AG09309 (cell line): ENCODE data around the gene UBE4B.
A peak's percentile ranks its signal among the peaks of the same experiment; 100 is the strongest.
"Not testable (repeated sequence)": the region's sequence is repeated elsewhere in the genome, so short reads cannot be mapped to it uniquely, and the experiment has no call there.

Experiments used
- DNase-seq: peaks from one replicate; pipeline ENCODE4 v3.0.0-alpha.2; 2010; ENCODE audit warnings: low read depth
- H3K4me3 ChIP-seq: 2 replicates; pipeline ENCODE4 v1.5.1; 2011; ENCODE audit warnings: mild to moderate bottlenecking, low read depth, low read length, moderate library complexity; ENCODE audit not compliant: control insufficient read depth
- CTCF ChIP-seq: IDR thresholded peaks from 2 replicates; pipeline ENCODE4 v1.5.1; 2011; ENCODE audit warnings: mild to moderate bottlenecking, low read depth, low read length, inconsistent platforms; ENCODE audit not compliant: insufficient read depth, control insufficient read depth; ENCODE audit errors: missing control alignments

UBE4B gene

GRCh38 chr1:9993561-9994075, 39.1 kb upstream of the UBE4B start:
- TF ChIP-seq CTCF: no peak
- no peak for DNase-seq
- H3K4me3 ChIP-seq: no peak overlapping the region

- no peak for DNase-seq
Observed at GRCh38 chr1:9996624-9997582, 35.9 kb upstream of the UBE4B start, which contains the start of gene RBP7. RBP7 (plus strand) TSS chr1:9997228; CDS start chr1:9997259, 31 bp downstream.

GRCh38 chr1:10001016-10001665, 31.6 kb upstream of the UBE4B start:
- DNase-seq: no peak
- no peak overlapping the region for H3K4me3 ChIP-seq
- no peak for TF ChIP-seq CTCF

More at GRCh38 chr1:9996624-9997582, 35.9 kb upstream of the UBE4B start, which contains the start of gene RBP7:
- H3K4me3 ChIP-seq: peak within 1 kb of the TSS; percentile 21
- TF ChIP-seq CTCF: no peak

- not testable (repeated sequence) for DNase-seq
Observed at GRCh38 chr1:10005248-10005647, 27.5 kb upstream of the UBE4B start.

GRCh38 chr1:10007169-10007568, 25.6 kb upstream of the UBE4B start:
- no peak for TF ChIP-seq CTCF
- DNase-seq: no peak
- no peak overlapping the region for H3K4me3 ChIP-seq

More at GRCh38 chr1:10005248-10005647, 27.5 kb upstream of the UBE4B start:
- H3K4me3 ChIP-seq: not testable (repeated sequence)

- no peak for TF ChIP-seq CTCF
- no peak for DNase-seq
- no peak overlapping the region for H3K4me3 ChIP-seq
Observed at GRCh38 chr1:10014016-10014415, 18.7 kb upstream of the UBE4B start.
